Adrenal gland (tissue), 12 donors: ENCODE data around the gene USB1. TPM values are rescaled to one million over a fixed set of nuclear protein-coding genes. Genes with fewer than 3 reads are reported as not detected.
A peak's percentile ranks its signal among the peaks of the same experiment; 100 is the strongest.

Experiments
- DNase-seq, 7 donors: peaks; one replicate each; pipeline ENCODE4 v3.0.0-alpha.2; 2019 to 2020
- H3K27ac ChIP-seq, 5 donors: fragments of 200-600 bp; sonication (generic) in 4 of 5; 1 replicate in 3 of 5; 2 replicates in 2 of 5; pipeline versions ENCODE4 v1.5.1 to v1.8.0; 2016 to 2020; ENCODE audit warnings: mild to moderate bottlenecking in 1 of 5
- H3K27me3 ChIP-seq: fragments of 200-600 bp; 2 replicates; pipeline ENCODE4 v1.8.0; 2021
- H3K36me3 ChIP-seq, 2 donors: fragments of 200-600 bp; replicated peaks in 1 of 2; 1 replicate in 1 of 2; 2 replicates in 1 of 2; pipeline versions ENCODE4 v1.5.1 to v1.8.0; 2018 to 2022
- H3K4me1 ChIP-seq, 2 donors: fragments of 200-600 bp; replicated peaks in 1 of 2; 1 replicate in 1 of 2; 2 replicates in 1 of 2; pipeline versions ENCODE4 v1.5.1 to v1.8.0; 2018 to 2021
- H3K4me3 ChIP-seq, 4 donors: fragments of 200-600 bp; sonication (generic) in 3 of 4; one replicate each; pipeline ENCODE4 v1.5.1; 2016 to 2018
- H3K9me3 ChIP-seq, 3 donors: fragments of 200-600 bp; sonication (generic) in 1 of 3; replicated peaks in 1 of 3; 1 replicate in 2 of 3; 2 replicates in 1 of 3; pipeline versions ENCODE4 v1.5.1 to v1.8.0; 2016 to 2021
- CTCF ChIP-seq, 6 experiments: fragments of 450-650 bp in 4 of 6; fragments of 200-600 bp in 2 of 6; sonication (generic) in 1 of 6; IDR thresholded peaks; 1 replicate in 5 of 6; 2 replicates in 1 of 6; pipeline versions ENCODE4 v1.5.1 to v1.8.0; 2016 to 2021; ENCODE audit warnings: antibody characterized with exemption in 6 of 6, mild to moderate bottlenecking in 2 of 6, moderate library complexity in 1 of 6
- POLR2A ChIP-seq, 2 donors: fragments of 450-650 bp; IDR thresholded peaks; one replicate each; pipeline ENCODE4 v1.6.1; 2017; ENCODE audit warnings: antibody characterized with exemption in 2 of 2, mild to moderate bottlenecking in 2 of 2, moderate library complexity in 1 of 2
- WGBS, 4 donors: extraction: QIAGEN DNeasy Blood & Tissue Kit in 2 of 4; methylation state at CpG; one replicate each; pipeline versions ENCODE4 v1.1.5 to v1.1.7; 2013 to 2017; 5-methylcytosine and 5-hydroxymethylcytosine counted together
- intact Hi-C, 2 donors: fragments of 100-400 bp; cut with DNase I; formaldehyde crosslinking; loops; one replicate each; pipeline versions ENCODE4 v1.14.1 to v1.15.0; 2022 to 2023
- polyA plus RNA-seq, 3 donors: library from polyadenylated mRNA; stranded (reverse); fragments of 200-250 nt in 2 of 3; fragments of 350-450 nt in 1 of 3; fragmentation: Illumina TruSeq in 1 of 3; extraction: RNeasy Lipid Tissue Mini Kit (QIAGEN cat#74804) in 1 of 3; gene quantifications; one replicate each; pipeline ENCODE4 v1.2.3, GENCODE V29; 2013 to 2014
- total RNA-seq, 9 donors: library from RNA; depleted of rRNA in 4 of 9; stranded (reverse); fragments of >200 nt in 4 of 9; fragments of 120-200 nt in 1 of 9; fragmentation: NEBNext Ultra II Directional in 1 of 9; extraction: Animal tissue kit (Norgen Biotek cat#: 25700) in 1 of 9; gene quantifications; one replicate each; pipeline versions ENCODE4 v1.1.0 to v1.2.4, GENCODE V29; 2013 to 2023
- donor health status: healthy with polysubstance abuse.
- donor health status: Bipolar disorder and iron deficiency.
- donor health status: DM: yes; HTN: yes; CAD: no.
- donor health status: DM: no; HTN: no; CAD: no.
- donor health status: DM: no; HTN: no; CAD: no.
- donor health status: DM: yes; HTN: yes; CAD: no.

Gene USB1
- total and polyA plus RNA-seq, 12 donors, result 26.9 to 273 (median 48.3) TPM

- no peak for DNase-seq
Observed at GRCh38 chr16:57998486-57998885, 2.7 kb upstream of the USB1 start.

GRCh38 chr16:57998992-57999365 is 2.2 kb upstream of the USB1 start:
- WGBS, 4 donors, result 70 to 83% (median 76%) methylated on average over 2 to 3 of the region's 3 CpGs
- Histone ChIP-seq H3K9me3 (no peaks in the 10 kb centered on the region), H3K4me3 (no peak overlapping the region), H3K36me3 (peaks cover 0 to 30% of the 10 kb centered on the region in 2 donors), H3K4me1 (peaks cover 19 to 21% of the 10 kb centered on the region in 2 donors), H3K27me3 (no peaks in the 10 kb centered on the region), H3K27ac (peak overlapping the region in 1 of 5 donors; percentile 92)
- DNase-seq, result no peak
- TF ChIP-seq POLR2A (IDR thresholded peaks at IDR 0.05) (no peak), CTCF (IDR thresholded peaks at IDR 0.05) (no peak)
- intact Hi-C loops, result loop anchor here in 1 of 2 donors (5.0 to 10.0 kb wide), 3 partner anchors 97 to 414 kb away; no protein-coding TSS in a partner anchor

More at GRCh38 chr16:57998486-57998885, 2.7 kb upstream of the USB1 start:
- H3K27me3 ChIP-seq, result no peaks in the 10 kb centered on the region
- H3K27ac ChIP-seq, result no peak overlapping the region
- H3K9me3 ChIP-seq, result no peaks in the 10 kb centered on the region
- WGBS, 4 donors, result 67 to 75% (median 73%) methylated on average over 6 to 8 of the region's 8 CpGs
- TF ChIP-seq POLR2A (IDR thresholded peaks at IDR 0.05) (no peak), CTCF (IDR thresholded peaks at IDR 0.05) (no peak)
- H3K4me1 ChIP-seq, result peaks cover 19 to 21% of the 10 kb centered on the region in 2 donors
- intact Hi-C loops, result loop anchor here in 1 of 2 donors (5.0 to 10.0 kb wide), 3 partner anchors 96 to 414 kb away; no protein-coding TSS in a partner anchor
- peaks cover 0 to 30% of the 10 kb centered on the region in 2 donors for H3K36me3 ChIP-seq
- H3K4me3 ChIP-seq, result no peak overlapping the region

- H3K36me3 ChIP-seq, result peaks cover 0 to 30% of the 10 kb centered on the region in 2 donors
- H3K4me1 ChIP-seq, result peaks cover 19 to 26% of the 10 kb centered on the region in 2 donors
- no peak for TF ChIP-seq POLR2A (IDR thresholded peaks at IDR 0.05)
- no peak for TF ChIP-seq CTCF (IDR thresholded peaks at IDR 0.05)
- 10 to 15% (median 11%) methylated on average over 4 to 6 of the region's 6 CpGs for WGBS, 4 donors
- intact Hi-C loops, result loop anchor here in 1 of 2 donors (5.0 to 10.0 kb wide), 3 partner anchors 97 to 415 kb away; no protein-coding TSS in a partner anchor
- peak overlapping the region; percentile 7 to 98 (median 44) for H3K4me3 ChIP-seq
- no peak for DNase-seq
- H3K27ac ChIP-seq, result peak overlapping the region in 4 of 5 donors; percentile 43 to 92 (median 86)
- no peaks in the 10 kb centered on the region for H3K27me3 ChIP-seq
- H3K9me3 ChIP-seq, result no peaks in the 10 kb centered on the region
Observed at GRCh38 chr16:57999366-57999970, 1.7 kb upstream of the USB1 start.

GRCh38 chr16:57999971-58000705 is 1.1 kb upstream of the USB1 start, which contains the start of gene ZNF319:
ZNF319 (minus strand) TSS chr16:58000672; CDS start chr16:57998265, 2,407 bp downstream.
- intact Hi-C loops, result loop anchor here (2.0 to 10.0 kb wide), 4 partner anchors 98 to 415 kb away; no protein-coding TSS in a partner anchor
- H3K27ac ChIP-seq, result peak within 1 kb of the TSS; percentile 63 to 92 (median 83)
- TF ChIP-seq POLR2A (IDR thresholded peaks at IDR 0.05) (peak in 1 of 2 donors; percentile 31), CTCF (IDR thresholded peaks at IDR 0.05) (peak in 1 of 6 experiments; percentile 1)
- peaks cover 0 to 30% of the 10 kb centered on the region in 2 donors for H3K36me3 ChIP-seq
- 1% methylated on average over 62 to 95 of the region's 95 CpGs; no CpG with 5 or more reads in 2 of the 4 donors for WGBS, 4 donors
- H3K9me3 ChIP-seq, result no peaks in the 10 kb centered on the region
- H3K27me3 ChIP-seq, result no peaks in the 10 kb centered on the region
- peak in 1 of 7 donors; percentile 88 for DNase-seq
- H3K4me3 ChIP-seq, result peak within 1 kb of the TSS; percentile 35 to 98 (median 53)
- peaks cover 19 to 33% of the 10 kb centered on the region in 2 donors for H3K4me1 ChIP-seq
